NCI-H1092 treated with DMSO at 0.1 percent for 48 hours (cell line): ENCODE data around the gene HBQ1.
"Not testable (repeated sequence)": the region's sequence is repeated elsewhere in the genome, so short reads cannot be mapped to it uniquely, and the experiment has no call there.

ENCODE experiments used
- DNase-seq: peaks from one replicate; lab custom pipeline; 2025; lab: John Stamatoyannopoulos, UW

The HBQ1 gene

DNA sequence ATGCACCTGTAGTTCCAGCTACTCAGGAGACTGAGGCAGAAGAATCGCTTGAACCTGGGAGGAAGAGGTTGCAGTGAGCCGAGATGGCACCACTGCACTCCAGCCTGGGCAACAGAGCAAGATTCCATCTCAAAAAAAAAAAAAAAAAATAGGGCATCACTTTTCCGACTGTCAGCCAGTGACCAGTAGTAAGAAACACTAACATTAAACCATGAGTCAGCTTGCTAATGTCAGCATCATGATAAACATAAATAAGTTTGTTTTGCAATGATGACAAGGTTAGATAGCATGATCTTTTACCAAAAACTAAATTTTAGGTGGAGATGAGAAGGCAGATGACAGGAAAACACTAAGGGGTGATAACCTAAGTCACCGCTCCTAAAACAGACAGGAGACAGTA, 29.1 kb downstream of the HBQ1 start:
- not testable (repeated sequence) for DNase-seq

DNA sequence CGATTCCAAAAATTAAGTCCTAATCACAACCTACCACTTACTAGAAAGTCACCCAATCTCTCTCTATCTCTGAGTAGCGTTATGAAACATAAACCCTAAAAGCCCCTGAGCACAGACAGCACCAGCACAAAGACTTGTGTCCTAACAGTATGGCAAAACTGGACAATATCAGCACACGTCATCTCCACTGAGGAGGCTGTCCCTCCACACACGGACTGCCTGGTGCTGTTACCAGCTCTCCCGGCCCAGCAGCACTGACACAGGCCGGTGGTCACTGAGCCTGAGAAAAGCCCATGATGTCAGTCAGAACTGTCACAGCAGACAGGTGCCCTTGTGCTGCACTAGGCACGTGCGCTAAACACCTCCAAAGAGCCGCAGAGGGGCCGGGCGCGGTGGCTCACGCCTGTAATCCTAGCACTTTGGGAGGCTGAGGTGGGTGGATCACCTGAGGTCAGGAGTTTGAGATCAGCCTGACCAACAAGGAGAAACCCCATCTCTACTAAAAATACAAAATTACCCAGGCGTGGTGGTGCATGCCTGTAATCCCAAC, 31.4 kb downstream of the HBQ1 start:
- not testable (repeated sequence) for DNase-seq

GRCh38 chr16:212999-213398, 32.7 kb downstream of the HBQ1 start:
- DNase-seq = no peak

DNA sequence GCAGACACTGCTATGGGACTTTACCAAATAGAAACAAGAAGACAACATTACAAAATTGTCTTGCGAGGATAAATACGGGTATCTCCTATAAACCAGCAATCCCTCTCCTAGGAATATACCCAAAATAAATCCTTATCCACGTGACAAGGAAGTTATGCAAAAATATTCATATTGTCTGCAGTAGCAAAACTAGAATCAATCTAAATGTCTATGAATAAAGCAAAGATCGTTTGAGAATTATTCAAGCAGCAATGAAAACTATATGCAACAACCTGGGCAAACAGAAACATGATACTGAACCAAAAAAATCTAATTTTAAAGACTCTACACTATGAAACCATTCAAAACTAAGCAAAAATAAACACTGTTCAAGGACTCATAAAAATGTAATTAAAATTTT, 39.8 kb downstream of the HBQ1 start:
- no peak for DNase-seq

DNA sequence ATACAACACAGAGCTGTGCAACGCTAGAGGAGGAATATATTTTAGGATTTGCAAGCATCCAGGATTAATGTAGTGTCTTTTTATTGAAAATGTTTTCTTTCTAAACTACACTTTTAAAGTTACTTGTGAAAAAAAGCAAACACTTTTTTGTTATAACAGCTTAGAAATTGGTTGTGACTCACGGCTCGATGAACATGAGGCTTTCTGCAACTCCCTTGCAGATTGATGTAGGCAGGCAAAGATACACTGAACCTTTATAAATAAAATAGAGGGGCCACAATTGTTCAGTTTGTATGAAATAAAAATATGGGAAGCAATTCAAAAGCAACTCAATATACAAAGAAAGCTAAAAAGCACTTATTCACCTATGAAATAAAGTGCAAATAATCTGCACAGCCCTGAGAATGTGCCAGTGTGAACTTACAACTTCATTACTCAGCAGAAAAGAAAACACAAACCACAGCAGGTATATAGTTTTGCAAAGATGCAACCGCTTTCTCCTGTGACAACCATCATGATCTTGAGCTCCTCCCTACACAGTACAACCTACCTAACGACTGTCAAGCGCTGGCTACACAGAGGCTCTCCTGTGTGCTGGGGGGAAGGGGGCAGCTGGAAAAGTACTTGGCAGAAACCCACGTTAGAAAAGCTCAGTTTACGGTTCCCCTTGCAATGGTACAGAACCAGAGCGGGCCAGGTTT, 48.0 kb downstream of the HBQ1 start:
- peak; percentile 64 for DNase-seq

DNA sequence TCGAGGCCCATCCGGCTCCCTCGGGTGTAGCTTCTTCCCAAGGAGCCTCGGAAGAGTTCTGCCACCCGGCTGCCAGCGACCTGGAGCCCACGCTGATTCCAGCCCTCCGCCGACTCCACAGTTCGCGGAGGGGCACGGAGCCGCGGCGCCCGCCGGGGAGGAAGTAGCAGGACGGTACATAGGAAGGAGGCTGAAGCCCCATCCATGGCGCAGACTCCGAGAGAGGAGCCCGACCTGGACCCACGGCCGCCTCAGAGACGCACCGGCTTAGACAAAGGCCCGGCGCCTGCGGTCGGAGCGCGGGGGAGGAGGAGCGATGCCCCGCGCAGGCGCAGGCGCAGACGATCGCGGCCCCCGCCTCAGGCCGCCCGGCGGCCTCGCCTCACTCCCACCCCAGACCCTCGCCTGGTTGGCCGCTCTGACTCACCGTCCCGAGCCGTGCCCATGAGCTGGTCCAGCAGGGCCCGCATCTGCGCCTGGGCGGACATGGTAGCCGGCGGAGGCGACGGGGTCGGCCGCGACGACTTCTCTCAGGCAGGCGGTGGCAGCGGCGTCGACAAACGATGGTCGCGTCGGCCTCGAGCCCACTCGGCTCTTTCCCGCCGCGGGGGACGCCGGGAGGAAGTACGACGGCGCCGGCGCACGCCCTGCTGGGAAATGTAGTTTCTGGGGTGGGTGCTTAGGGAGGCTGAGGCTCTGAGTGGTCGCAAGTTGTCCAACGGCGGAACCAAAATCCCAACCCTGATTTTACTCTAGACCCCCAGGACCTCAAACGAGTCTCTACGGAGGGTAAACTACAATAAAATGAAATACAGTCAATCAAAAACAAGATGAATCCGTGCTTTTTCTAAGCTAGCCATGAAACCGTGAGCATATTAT, 48.8 kb downstream of the HBQ1 start, which contains the start of gene LUC7L:
TSS of gene LUC7L (minus strand) at position 598 of the 879 bp plus-strand sequence. CDS start at position 488, 110 bp downstream.
- DNase-seq = peak; percentile 89

DNA sequence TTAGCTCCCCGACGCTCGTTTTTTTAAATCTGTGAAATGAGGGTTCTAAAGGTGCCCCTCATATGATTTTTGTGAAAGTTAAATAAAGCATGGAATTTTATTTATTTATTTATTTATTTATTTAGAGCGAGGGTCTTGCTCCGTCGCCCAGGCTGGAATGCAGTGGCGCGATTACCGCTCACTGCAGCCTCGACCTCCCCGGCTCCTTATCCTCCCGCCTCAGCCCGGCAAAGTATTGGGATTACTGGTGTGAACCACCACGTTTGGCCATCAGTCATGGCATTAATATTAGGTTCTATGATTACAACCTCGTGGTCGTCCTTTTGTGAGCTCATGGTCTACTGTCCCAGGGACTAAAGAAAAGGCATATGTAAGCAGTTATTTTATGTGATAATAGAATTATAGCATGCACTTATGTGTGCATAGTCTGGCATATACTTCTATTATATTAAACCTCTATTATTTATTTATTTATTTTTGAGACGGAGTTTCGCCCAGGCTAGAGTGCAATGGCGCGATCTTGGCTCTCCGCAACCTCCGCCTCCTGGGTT, 49.5 kb downstream of the HBQ1 start:
- no peak for DNase-seq

- DNase-seq = not testable (repeated sequence)
Observed at GRCh38 chr16:230351-230750, 50.1 kb downstream of the HBQ1 start.
